Liver (tissue), 9 donors: ENCODE results near the gene MFRP. TPM values are rescaled to one million over a fixed set of nuclear protein-coding genes. Genes with fewer than 3 reads are reported as not detected.

ENCODE experiments used
- DNase-seq: peaks from one replicate; pipeline ENCODE4 v3.0.0-alpha.2; 2017; ENCODE audit warnings: low spot score
- H3K27ac ChIP-seq, 2 donors: one replicate each; pipeline ENCODE4 v1.7.0; 2013; ENCODE audit warnings: inconsistent platforms in 2 of 2, low read length in 2 of 2, control low read depth in 1 of 2, low read depth in 1 of 2, mild to moderate bottlenecking in 1 of 2
- H3K27me3 ChIP-seq, 4 donors: one replicate each; pipeline versions ENCODE4 v1.6.1 to v1.7.0; 2013; ENCODE audit warnings: low read length in 3 of 4, inconsistent platforms in 1 of 4, mild to moderate bottlenecking in 1 of 4, moderate library complexity in 1 of 4; ENCODE audit not compliant: control insufficient read depth in 4 of 4, insufficient read depth in 4 of 4
- H3K36me3 ChIP-seq, 4 donors: one replicate each; pipeline versions ENCODE4 v1.6.1 to v1.7.0; 2013; ENCODE audit warnings: low read length in 3 of 4, mild to moderate bottlenecking in 3 of 4, low read depth in 1 of 4, moderate library complexity in 1 of 4; ENCODE audit not compliant: control insufficient read depth in 4 of 4, insufficient read depth in 3 of 4
- H3K4me1 ChIP-seq, 4 donors: one replicate each; pipeline versions ENCODE4 v1.6.1 to v1.7.0; 2013; ENCODE audit warnings: low read length in 3 of 4, mild to moderate bottlenecking in 3 of 4, moderate library complexity in 1 of 4; ENCODE audit not compliant: control insufficient read depth in 4 of 4, insufficient read depth in 4 of 4
- H3K4me3 ChIP-seq, 3 donors: one replicate each; pipeline versions ENCODE4 v1.6.1 to v1.7.0; 2013; ENCODE audit warnings: low read length in 3 of 3, control low read depth in 1 of 3, low read depth in 1 of 3, mild to moderate bottlenecking in 1 of 3
- H3K9ac ChIP-seq, 2 donors: one replicate each; pipeline ENCODE4 v1.7.0; 2013; ENCODE audit warnings: low read length in 2 of 2, mild to moderate bottlenecking in 2 of 2, moderate library complexity in 2 of 2, control low read depth in 1 of 2, low read depth in 1 of 2
- H3K9me3 ChIP-seq, 4 donors: one replicate each; pipeline versions ENCODE4 v1.6.1 to v1.7.0; 2013; ENCODE audit warnings: low read length in 3 of 4; ENCODE audit not compliant: control insufficient read depth in 4 of 4
- EGR1 ChIP-seq, 2 donors: IDR thresholded peaks; 2 replicates each; pipeline ENCODE4 v1.6.1; 2016 to 2018; ENCODE audit warnings: antibody characterized with exemption in 2 of 2, low read depth in 2 of 2
- FOXA1 ChIP-seq: IDR thresholded peaks from 2 replicates; pipeline ENCODE4 v1.6.1; 2016; ENCODE audit warnings: antibody characterized with exemption
- FOXA2 ChIP-seq: IDR thresholded peaks from 2 replicates; pipeline ENCODE4 v1.6.1; 2016; ENCODE audit warnings: antibody characterized with exemption
- GABPA ChIP-seq, 2 donors: IDR thresholded peaks in 1 of 2; conservative IDR thresholded peaks in 1 of 2; 2 replicates each; pipeline ENCODE4 v1.6.1; 2016; ENCODE audit warnings: antibody characterized with exemption in 2 of 2, mild to moderate bottlenecking in 1 of 2, moderate library complexity in 1 of 2
- HNF4A ChIP-seq, 2 donors: conservative IDR thresholded peaks; 2 replicates each; pipeline ENCODE4 v1.6.1; 2016; ENCODE audit warnings: antibody characterized with exemption in 2 of 2, mild to moderate bottlenecking in 2 of 2
- HNF4G ChIP-seq: IDR thresholded peaks from 2 replicates; pipeline ENCODE4 v1.6.1; 2016; ENCODE audit warnings: antibody characterized with exemption
- JUND ChIP-seq, 2 donors: IDR thresholded peaks; 2 replicates each; pipeline ENCODE4 v1.6.1; 2016; ENCODE audit warnings: antibody characterized with exemption in 2 of 2
- NR2F2 ChIP-seq: IDR thresholded peaks from 2 replicates; pipeline ENCODE4 v1.6.1; 2016; ENCODE audit warnings: antibody characterized with exemption
- RAD21 ChIP-seq, 2 donors: IDR thresholded peaks; 2 replicates each; pipeline ENCODE4 v1.6.1; 2016; ENCODE audit warnings: antibody characterized with exemption in 2 of 2, mild to moderate bottlenecking in 2 of 2
- RXRA ChIP-seq, 2 donors: IDR thresholded peaks; 2 replicates each; pipeline ENCODE4 v1.6.1; 2017 to 2018; ENCODE audit warnings: antibody characterized with exemption in 2 of 2, mild to moderate bottlenecking in 1 of 2
- SP1 ChIP-seq: IDR thresholded peaks from 2 replicates; pipeline ENCODE4 v1.6.1; 2018; ENCODE audit warnings: antibody characterized with exemption, mild to moderate bottlenecking
- TAF1 ChIP-seq: conservative IDR thresholded peaks from 2 replicates; pipeline ENCODE4 v1.6.1; 2016; ENCODE audit warnings: antibody characterized with exemption, mild to moderate bottlenecking
- YY1 ChIP-seq: IDR thresholded peaks from 2 replicates; pipeline ENCODE4 v1.6.1; 2016; ENCODE audit warnings: antibody characterized with exemption, mild to moderate bottlenecking
- WGBS: extraction: QIAGEN DNeasy Blood & Tissue Kit; methylation state at CpG from one replicate; pipeline ENCODE4 v1.1.7; 2013; 5-methylcytosine and 5-hydroxymethylcytosine counted together
- polyA plus RNA-seq, 2 donors: library from polyadenylated mRNA; stranded (reverse) in 1 of 2; unstranded in 1 of 2; fragments of 200-250 nt in 1 of 2; fragments of >200 nt in 1 of 2; fragmentation: Nextera tagmentation in 1 of 2; extraction: Ambion mirVana in 1 of 2; gene quantifications; one replicate each; pipeline versions ENCODE4 v1.2.1 to v1.2.3, GENCODE V29; 2013 to 2015
- total RNA-seq, 2 donors: library from RNA; depleted of rRNA; stranded (reverse); fragments of >200 nt; gene quantifications; one replicate each; pipeline ENCODE4 v1.2.3, GENCODE V29; 2014
- TF ChIP-seq, protein P1 (sequence below): IDR thresholded peaks from 2 replicates; pipeline ENCODE4 v1.6.1; 2016; ENCODE audit warnings: antibody characterized with exemption
- TF ChIP-seq, protein P2 (sequence below): fragments of 150-350 bp; IDR thresholded peaks from 2 replicates; pipeline ENCODE4 v1.5.1; 2017; ENCODE audit warnings: improper control_type of control experiment, low read depth, low read length; ENCODE audit not compliant: missing input control
- TF ChIP-seq, protein P3 (sequence below): IDR thresholded peaks from 2 replicates; pipeline ENCODE4 v1.6.1; 2016; ENCODE audit warnings: antibody characterized with exemption, mild to moderate bottlenecking
- TF ChIP-seq, protein P4 (sequence below): IDR thresholded peaks from 2 replicates; pipeline ENCODE4 v1.6.1; 2016; ENCODE audit warnings: antibody characterized with exemption
- TF ChIP-seq, protein P5 (sequence below): IDR thresholded peaks from 2 replicates; pipeline ENCODE4 v1.6.1; 2016; ENCODE audit warnings: antibody characterized with exemption
- donor health status: healthy.
- donor health status: healthy.
- donor health status: healthy.
- donor health status: healthy.
- donor health status: healthy.

MFRP gene
- total and polyA plus RNA-seq, 4 donors = not detected

DNA sequence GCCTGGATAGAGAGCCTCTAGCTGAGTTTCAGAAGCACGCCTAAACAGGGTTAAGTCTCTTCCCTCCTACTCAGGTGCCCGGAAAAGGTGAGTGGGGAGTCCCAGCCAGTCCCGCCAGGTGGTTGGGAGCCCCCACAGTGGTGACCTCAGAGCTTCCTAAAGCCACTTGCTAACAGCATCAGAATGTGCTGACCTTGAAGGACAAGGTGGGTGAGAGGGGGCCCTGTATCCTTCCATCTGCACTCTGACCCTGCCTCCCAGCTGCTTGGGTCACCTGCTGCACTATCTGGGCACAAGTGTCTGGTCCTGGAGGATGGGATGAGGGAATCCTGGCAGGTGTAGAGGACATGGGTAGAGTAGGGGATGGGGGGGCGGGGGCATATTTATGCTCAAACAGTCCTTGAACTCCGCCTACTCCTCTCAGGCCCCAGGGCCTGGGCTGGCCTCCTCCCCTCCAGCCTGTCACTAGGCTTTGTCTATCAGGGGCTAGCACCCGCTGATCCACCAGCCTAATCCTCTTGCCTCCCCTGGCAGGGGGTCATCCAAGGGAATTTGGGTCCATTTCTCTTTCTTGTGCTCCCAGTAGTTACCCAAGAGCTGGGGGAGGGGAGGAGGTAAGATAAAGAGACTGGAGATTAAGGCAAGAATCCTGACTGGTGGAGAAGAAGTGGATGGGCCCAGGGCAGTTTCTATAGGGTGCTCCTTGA is 31.6 kb upstream of the MFRP start:
- no peaks in the 10 kb centered on the region for H3K9me3 ChIP-seq
- H3K36me3 ChIP-seq = no peaks in the 10 kb centered on the region
- no peak overlapping the region for H3K9ac ChIP-seq
- no peak overlapping the region for H3K4me3 ChIP-seq
- peaks cover 18 to 35% (median 24%) of the 10 kb centered on the region in 4 donors for H3K4me1 ChIP-seq
- DNase-seq = no peak
- TF ChIP-seq GABPA (IDR thresholded peaks at IDR 0.05 in 1 of 2, conservative IDR thresholded peaks at IDR 0.05 in 1 of 2) (no peak), TAF1 (no peak), RAD21 (IDR thresholded peaks at IDR 0.05) (no peak), FOXA1 (no peak), JUND (IDR thresholded peaks at IDR 0.05) (no peak), HNF4A (conservative IDR thresholded peaks at IDR 0.05) (no peak), HNF4G (no peak), SP1 (no peak), YY1 (no peak), RXRA (IDR thresholded peaks at IDR 0.05) (no peak), EGR1 (IDR thresholded peaks at IDR 0.05; ENCODE audit: low read depth in 2 of 2) (no peak), NR2F2 (no peak), FOXA2 (no peak)
- TF ChIP-seq, protein P1, sequence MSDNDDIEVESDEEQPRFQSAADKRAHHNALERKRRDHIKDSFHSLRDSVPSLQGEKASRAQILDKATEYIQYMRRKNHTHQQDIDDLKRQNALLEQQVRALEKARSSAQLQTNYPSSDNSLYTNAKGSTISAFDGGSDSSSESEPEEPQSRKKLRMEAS = no peak
- TF ChIP-seq, protein P2, sequence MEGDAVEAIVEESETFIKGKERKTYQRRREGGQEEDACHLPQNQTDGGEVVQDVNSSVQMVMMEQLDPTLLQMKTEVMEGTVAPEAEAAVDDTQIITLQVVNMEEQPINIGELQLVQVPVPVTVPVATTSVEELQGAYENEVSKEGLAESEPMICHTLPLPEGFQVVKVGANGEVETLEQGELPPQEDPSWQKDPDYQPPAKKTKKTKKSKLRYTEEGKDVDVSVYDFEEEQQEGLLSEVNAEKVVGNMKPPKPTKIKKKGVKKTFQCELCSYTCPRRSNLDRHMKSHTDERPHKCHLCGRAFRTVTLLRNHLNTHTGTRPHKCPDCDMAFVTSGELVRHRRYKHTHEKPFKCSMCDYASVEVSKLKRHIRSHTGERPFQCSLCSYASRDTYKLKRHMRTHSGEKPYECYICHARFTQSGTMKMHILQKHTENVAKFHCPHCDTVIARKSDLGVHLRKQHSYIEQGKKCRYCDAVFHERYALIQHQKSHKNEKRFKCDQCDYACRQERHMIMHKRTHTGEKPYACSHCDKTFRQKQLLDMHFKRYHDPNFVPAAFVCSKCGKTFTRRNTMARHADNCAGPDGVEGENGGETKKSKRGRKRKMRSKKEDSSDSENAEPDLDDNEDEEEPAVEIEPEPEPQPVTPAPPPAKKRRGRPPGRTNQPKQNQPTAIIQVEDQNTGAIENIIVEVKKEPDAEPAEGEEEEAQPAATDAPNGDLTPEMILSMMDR = no peak
- TF ChIP-seq, protein P3, sequence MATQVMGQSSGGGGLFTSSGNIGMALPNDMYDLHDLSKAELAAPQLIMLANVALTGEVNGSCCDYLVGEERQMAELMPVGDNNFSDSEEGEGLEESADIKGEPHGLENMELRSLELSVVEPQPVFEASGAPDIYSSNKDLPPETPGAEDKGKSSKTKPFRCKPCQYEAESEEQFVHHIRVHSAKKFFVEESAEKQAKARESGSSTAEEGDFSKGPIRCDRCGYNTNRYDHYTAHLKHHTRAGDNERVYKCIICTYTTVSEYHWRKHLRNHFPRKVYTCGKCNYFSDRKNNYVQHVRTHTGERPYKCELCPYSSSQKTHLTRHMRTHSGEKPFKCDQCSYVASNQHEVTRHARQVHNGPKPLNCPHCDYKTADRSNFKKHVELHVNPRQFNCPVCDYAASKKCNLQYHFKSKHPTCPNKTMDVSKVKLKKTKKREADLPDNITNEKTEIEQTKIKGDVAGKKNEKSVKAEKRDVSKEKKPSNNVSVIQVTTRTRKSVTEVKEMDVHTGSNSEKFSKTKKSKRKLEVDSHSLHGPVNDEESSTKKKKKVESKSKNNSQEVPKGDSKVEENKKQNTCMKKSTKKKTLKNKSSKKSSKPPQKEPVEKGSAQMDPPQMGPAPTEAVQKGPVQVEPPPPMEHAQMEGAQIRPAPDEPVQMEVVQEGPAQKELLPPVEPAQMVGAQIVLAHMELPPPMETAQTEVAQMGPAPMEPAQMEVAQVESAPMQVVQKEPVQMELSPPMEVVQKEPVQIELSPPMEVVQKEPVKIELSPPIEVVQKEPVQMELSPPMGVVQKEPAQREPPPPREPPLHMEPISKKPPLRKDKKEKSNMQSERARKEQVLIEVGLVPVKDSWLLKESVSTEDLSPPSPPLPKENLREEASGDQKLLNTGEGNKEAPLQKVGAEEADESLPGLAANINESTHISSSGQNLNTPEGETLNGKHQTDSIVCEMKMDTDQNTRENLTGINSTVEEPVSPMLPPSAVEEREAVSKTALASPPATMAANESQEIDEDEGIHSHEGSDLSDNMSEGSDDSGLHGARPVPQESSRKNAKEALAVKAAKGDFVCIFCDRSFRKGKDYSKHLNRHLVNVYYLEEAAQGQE = no peak
- TF ChIP-seq, protein P4, sequence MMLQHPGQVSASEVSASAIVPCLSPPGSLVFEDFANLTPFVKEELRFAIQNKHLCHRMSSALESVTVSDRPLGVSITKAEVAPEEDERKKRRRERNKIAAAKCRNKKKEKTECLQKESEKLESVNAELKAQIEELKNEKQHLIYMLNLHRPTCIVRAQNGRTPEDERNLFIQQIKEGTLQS = no peak
- TF ChIP-seq, protein P5, sequence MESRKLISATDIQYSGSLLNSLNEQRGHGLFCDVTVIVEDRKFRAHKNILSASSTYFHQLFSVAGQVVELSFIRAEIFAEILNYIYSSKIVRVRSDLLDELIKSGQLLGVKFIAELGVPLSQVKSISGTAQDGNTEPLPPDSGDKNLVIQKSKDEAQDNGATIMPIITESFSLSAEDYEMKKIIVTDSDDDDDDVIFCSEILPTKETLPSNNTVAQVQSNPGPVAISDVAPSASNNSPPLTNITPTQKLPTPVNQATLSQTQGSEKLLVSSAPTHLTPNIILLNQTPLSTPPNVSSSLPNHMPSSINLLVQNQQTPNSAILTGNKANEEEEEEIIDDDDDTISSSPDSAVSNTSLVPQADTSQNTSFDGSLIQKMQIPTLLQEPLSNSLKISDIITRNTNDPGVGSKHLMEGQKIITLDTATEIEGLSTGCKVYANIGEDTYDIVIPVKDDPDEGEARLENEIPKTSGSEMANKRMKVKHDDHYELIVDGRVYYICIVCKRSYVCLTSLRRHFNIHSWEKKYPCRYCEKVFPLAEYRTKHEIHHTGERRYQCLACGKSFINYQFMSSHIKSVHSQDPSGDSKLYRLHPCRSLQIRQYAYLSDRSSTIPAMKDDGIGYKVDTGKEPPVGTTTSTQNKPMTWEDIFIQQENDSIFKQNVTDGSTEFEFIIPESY = no peak
- WGBS = 69% methylated on average over 6 of the region's 6 CpGs
- H3K27ac ChIP-seq = no peak overlapping the region
- no peaks in the 10 kb centered on the region for H3K27me3 ChIP-seq
